ENCODE measurements around the gene ASH1L.
A peak's percentile ranks its signal among the peaks of the same experiment; 100 is the strongest.
"Not testable (repeated sequence)": the region's sequence is repeated elsewhere in the genome, so short reads cannot be mapped to it uniquely, and the experiment has no call there.

ASH1L gene

DNA sequence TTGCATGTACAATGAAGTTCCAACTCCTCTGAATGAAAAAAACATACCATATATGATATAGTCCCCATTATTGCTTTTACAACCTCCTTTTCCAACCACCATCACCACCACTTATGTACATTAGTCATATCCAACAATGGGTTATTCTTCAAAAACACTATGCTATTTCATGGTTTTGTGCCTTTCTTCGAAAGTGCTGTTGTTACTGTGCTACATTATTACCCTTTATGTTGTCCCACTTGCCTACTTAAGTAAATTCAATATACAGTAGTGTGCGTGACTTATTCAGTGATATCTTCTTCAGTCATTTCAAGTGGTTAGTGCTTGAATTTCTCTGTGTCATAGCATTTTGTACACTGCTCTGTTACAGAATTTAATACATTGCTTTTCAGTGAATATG, 105.3 kb downstream of the ASH1L start:
- H3K27ac ChIP-seq: no peak overlapping the region
- DNase-seq (ENCODE audit: low read depth, low spot score): no peak

- DNase-seq (ENCODE audit: low read depth, low spot score): no peak
- H3K27ac ChIP-seq: no peak overlapping the region
These were observed 106.9 kb downstream of the ASH1L start for GRCh38 chr1:155455588-155456195.

GRCh38 chr1:155454096-155454495, 108.5 kb downstream of the ASH1L start:
- no peak overlapping the region for H3K27ac ChIP-seq
- no peak for DNase-seq (ENCODE audit: low read depth, low spot score)

DNA sequence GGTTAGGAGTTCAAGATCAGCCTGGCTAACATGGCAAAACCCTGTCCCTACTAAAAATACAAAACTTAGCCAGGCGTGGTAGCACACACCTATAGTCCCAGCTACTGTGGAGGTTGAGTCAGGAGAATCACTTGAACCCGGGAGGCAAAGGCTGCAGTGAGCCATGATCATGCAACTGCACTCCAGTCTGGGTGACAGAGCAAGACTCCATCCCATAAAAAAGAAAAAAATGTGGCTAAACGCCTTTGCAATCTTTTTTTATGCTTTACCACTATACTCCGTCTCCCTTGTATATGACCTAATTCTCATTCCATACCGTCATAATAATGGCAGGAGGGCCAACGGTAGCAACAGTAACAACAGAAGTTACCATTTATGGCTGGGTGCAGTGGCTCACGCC, 109.5 kb downstream of the ASH1L start:
- DNase-seq (ENCODE audit: low read depth, low spot score): no peak
- H3K27ac ChIP-seq: no peak overlapping the region

GRCh38 chr1:155451199-155451598, 111.4 kb downstream of the ASH1L start:
- no peak overlapping the region for H3K27ac ChIP-seq
- DNase-seq (ENCODE audit: low read depth, low spot score): no peak

GRCh38 chr1:155442431-155442830, 120.2 kb downstream of the ASH1L start:
- DNase-seq (ENCODE audit: low read depth, low spot score); H3K27ac ChIP-seq: not testable (repeated sequence)

DNA sequence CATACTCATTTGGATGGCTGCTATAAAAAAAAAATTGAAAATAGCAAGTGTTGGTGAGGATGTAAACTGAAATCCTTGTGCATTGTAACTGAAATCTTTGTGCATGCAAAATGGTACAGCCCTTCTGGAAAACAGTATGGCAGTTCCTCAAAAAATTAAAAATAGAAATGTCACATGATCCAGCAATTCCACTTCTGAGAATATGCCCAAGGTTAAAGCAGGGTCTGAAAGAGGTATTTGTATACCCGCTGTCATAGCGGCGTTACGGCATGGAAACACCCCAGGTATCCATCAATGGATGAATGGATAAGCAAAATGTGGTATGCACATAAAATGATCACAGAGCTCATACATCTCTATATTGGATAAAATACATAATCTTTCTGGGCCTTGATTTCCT, 125.2 kb downstream of the ASH1L start:
- no peak for DNase-seq (ENCODE audit: low read depth, low spot score)
- no peak overlapping the region for H3K27ac ChIP-seq

DNA sequence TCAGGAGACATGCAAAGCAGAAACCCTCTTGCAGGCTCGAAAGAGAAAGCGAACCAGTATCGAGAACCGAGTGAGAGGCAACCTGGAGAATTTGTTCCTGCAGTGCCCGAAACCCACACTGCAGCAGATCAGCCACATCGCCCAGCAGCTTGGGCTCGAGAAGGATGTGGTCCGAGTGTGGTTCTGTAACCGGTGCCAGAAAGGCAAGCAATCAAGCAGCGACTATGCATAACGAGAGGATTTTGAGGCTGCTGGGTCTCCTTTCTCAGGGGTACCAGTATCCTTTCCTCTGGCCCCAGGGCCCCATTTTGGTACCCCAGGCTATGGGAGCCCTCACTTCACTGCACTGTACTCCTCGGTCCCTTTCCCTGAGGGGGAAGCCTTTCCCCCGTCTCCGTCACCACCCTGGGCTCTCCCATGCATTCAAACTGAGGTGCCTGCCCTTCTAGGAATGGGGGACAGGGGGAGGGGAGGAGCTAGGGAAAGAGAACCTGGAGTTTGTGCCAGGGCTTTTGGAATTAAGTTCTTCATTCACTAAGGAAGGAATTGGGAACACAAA, 128.7 kb downstream of the ASH1L start:
- not testable (repeated sequence) for H3K27ac ChIP-seq; DNase-seq (ENCODE audit: low read depth, low spot score)

- not testable (repeated sequence) for H3K27ac ChIP-seq; DNase-seq (ENCODE audit: low read depth, low spot score)
These were observed 129.3 kb downstream of the ASH1L start for GRCh38 chr1:155433128-155433830.

- no peak for DNase-seq (ENCODE audit: low read depth, low spot score)
- no peak overlapping the region for H3K27ac ChIP-seq
These were observed 138.5 kb downstream of the ASH1L start for GRCh38 chr1:155424091-155424490.

GRCh38 chr1:155420788-155421187, 141.8 kb downstream of the ASH1L start:
- H3K27ac ChIP-seq: no peak overlapping the region
- DNase-seq (ENCODE audit: low read depth, low spot score): no peak

DNA sequence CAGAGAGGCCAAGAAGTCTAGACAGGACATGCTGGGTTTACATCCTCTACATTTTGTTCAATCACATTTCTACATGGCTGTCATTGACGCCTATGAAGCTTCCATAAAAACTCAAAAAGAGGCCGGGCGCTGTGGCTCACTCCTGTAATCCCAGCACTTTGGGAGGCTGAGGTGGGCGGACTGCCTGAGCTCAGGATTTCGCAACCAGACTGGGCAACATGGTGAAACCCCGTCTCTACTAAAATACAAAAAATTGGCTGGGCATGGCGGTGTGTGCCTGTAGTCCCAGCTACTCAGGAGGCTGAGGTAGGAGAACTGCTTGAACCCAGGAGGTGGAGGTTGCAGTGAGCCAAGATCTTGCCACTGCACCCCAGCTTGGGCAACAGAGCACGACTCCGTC, 150.8 kb downstream of the ASH1L start:
- DNase-seq (ENCODE audit: low read depth, low spot score); H3K27ac ChIP-seq: not testable (repeated sequence)

DNA sequence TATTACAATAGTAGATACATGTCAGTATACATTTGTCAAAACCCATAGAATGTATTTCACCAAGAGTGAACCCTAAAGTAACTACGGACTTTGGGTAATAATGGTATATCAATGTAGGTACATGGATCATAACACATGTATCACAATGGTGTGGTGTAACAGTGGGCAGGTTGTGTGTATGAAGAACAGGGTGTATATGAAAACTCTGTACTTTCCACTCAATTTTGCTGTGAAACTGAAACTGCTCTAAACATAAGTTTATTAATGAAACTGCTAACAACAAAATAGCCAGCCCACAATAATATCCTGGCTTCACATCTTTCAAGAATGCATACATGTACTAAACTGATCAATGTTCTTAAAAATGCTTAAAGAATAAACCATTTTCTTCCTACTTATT, 151.7 kb downstream of the ASH1L start:
- no peak overlapping the region for H3K27ac ChIP-seq
- no peak for DNase-seq (ENCODE audit: low read depth, low spot score)

DNA sequence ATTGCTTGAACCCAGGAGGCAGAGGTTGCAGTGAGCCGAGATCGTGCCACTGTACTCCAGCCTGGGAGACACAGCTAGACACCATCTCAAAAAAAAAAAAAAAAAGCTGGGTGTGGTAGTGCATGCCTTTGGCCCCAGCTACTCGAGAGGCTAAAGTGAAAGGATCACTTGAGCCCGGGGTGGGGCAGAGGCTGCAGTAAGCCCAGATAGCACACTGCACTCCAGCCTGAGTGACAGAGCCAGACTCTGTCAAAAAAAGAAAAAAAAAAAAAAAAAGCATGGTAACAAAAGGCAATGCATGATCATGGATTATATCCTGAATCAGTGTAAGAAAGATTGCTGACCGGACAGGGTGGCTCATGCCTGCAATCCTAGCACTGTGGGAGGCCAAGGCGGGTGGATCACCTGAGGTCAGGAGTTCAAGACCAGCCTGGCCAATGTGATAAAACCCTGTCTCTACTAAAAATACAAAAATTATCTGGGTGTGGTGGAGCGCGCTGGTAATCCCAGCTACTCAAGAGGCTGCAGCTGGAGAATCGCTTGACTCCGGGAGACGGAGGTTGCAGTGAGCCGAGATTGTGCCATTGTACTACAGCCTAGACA, 165.6 kb downstream of the ASH1L start:
- no peak overlapping the region for H3K27ac ChIP-seq
- DNase-seq (ENCODE audit: low read depth, low spot score): no peak

DNA sequence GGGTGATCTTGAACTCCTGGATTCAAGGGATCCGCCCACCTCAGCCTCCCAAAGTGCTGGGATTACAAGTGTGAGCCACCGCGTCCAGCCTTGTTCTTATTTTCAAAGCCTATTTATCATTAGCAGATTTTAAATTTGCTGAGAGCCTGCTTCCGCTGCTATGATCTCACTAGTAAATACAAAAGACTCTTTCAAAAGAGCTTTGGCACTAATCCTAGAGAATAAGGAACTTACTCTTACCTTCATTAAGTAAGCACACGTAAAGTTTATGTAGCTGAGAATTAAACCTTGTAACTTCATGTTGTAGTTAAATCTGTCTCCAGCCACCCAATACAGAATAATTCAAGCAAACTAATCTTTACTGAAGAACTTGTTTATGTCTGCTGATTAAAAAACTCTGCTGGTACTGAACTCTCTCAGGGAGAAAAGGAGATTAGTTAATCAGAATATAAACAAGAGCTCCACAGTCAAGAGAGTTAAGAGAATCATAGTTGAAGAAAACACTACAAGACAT, 169.6 kb downstream of the ASH1L start:
- H3K27ac ChIP-seq: peak overlapping the region; percentile 32
- DNase-seq (ENCODE audit: low read depth, low spot score): peak; percentile 20

DNA sequence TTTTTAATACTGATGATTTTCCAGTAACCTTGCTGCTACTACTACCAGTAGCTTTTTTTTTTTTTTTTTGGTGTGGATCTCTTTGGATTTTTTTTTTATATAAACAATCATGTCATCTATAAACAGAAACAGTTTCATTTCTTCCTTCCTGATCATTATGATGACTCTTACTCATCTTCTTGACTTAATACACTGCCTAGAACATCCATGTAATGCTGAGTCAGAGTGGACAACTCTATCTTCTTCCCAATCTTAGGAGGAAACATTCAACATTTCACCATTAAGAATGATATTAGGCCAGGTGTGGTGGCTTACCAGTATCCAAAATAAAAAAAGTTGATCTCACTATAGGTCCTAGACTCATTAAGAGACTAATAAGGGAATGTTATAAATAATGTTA, 172.8 kb downstream of the ASH1L start:
- DNase-seq (ENCODE audit: low read depth, low spot score): peak; percentile 50

GRCh38 chr1:155385836-155386235, 176.8 kb downstream of the ASH1L start:
- H3K27ac ChIP-seq; DNase-seq (ENCODE audit: low read depth, low spot score): not testable (repeated sequence)

More for the DNA sequence above, 172.8 kb downstream of the ASH1L start:
- H3K27ac ChIP-seq: peak overlapping the region; percentile 19

DNA sequence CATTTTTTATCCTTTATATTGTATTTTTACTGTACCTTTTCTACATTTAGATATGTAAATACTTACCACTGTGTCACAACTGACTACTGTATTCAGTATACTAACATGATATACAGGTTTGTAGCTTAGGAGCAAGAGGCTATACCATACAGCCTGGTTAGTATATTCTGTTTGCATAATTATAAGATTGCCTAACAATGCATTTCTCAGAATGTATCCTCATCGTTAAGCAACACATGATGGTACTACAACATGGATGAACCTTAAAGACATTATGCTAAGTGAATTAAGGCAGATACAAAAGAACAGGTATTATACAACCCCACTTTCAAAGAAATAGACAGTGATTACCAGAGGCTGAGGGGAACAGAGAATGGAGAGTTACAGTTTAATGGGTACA, 179.2 kb downstream of the ASH1L start:
- DNase-seq (ENCODE audit: low read depth, low spot score): no peak

DNA sequence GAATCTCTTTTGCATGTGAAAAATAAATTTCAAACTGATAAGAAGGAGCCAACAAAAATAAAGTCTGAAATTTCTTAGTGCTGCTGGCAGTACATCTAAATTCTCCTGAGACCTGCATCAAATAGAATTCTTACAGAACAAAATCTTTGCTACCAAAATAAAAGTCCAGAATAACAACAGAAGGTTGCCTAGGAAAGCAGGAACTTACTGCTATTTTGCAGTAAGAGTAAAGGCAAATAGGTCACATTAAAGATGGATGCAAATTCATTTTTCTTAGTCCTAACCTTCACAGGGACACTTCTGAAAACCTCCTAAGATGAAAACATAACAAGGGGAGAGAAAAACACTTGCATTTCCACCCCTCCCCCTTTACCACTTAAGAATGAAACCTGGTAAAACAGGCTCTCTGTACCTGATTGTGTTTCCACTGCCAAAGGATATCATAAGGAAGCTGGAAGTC, 182.9 kb downstream of the ASH1L start:
- H3K27ac ChIP-seq: no peak overlapping the region
- no peak for DNase-seq (ENCODE audit: low read depth, low spot score)

More for the DNA sequence above, 179.2 kb downstream of the ASH1L start:
- H3K27ac ChIP-seq: no peak overlapping the region

GRCh38 chr1:155379180-155379579, 183.4 kb downstream of the ASH1L start:
- no peak for DNase-seq (ENCODE audit: low read depth, low spot score)
- H3K27ac ChIP-seq: no peak overlapping the region

- DNase-seq (ENCODE audit: low read depth, low spot score): no peak
These were observed 202.6 kb downstream of the ASH1L start for GRCh38 chr1:155360051-155360450.

More at GRCh38 chr1:155360051-155360450, 202.6 kb downstream of the ASH1L start:
- no peak overlapping the region for H3K27ac ChIP-seq
